Neural cell (in vitro differentiated cells): ENCODE data around the gene WASHC2A. TPM values are rescaled to one million over a fixed set of nuclear protein-coding genes. Genes with fewer than 3 reads are reported as not detected.
"Not testable (repeated sequence)": the region's sequence is repeated elsewhere in the genome, so short reads cannot be mapped to it uniquely, and the experiment has no call there.

Experiments
- H2AFZ ChIP-seq: fragments of 200-600, 300-800 bp; sonication (generic), shearing (Covaris generic); 2 replicates; pipeline ENCODE4 v1.6.0; 2014; ENCODE audit warnings: low read depth, mild to moderate bottlenecking, antibody characterized with exemption, low read length, moderate library complexity
- H3F3A ChIP-seq: fragments of 200-600 bp; shearing (Covaris generic); 2 replicates; pipeline ENCODE4 v1.6.1; 2016; ENCODE audit warnings: mild to moderate bottlenecking, moderate library complexity, mixed read lengths, antibody characterized with exemption, low read length; ENCODE audit not compliant: insufficient read depth, poor library complexity, severe bottlenecking
- H3K27ac ChIP-seq: fragments of 200-600, 300-800 bp; sonication (generic), shearing (Covaris generic); 2 replicates; pipeline ENCODE4 v1.5.1; 2014; ENCODE audit warnings: mild to moderate bottlenecking, low read length, moderate library complexity
- H3K27me3 ChIP-seq: fragments of 300-800, 200-600 bp; sonication (generic), shearing (Covaris generic); 2 replicates; pipeline ENCODE4 v1.6.0; 2014; ENCODE audit warnings: mild to moderate bottlenecking, low read depth, low read length, moderate library complexity; ENCODE audit not compliant: insufficient read depth
- H3K36me3 ChIP-seq: fragments of 300-800, 200-600 bp; sonication (generic), shearing (Covaris generic); 2 replicates; pipeline ENCODE4 v1.5.1; 2014; ENCODE audit warnings: mild to moderate bottlenecking, antibody characterized with exemption, low read length, moderate library complexity; ENCODE audit not compliant: insufficient read depth
- H3K4me2 ChIP-seq: fragments of 300-800, 200-600 bp; sonication (generic), shearing (Covaris generic); 2 replicates; pipeline ENCODE4 v1.6.0; 2014; ENCODE audit warnings: mild to moderate bottlenecking, low read length
- H3K4me3 ChIP-seq: fragments of 300-800, 200-600 bp; sonication (generic), shearing (Covaris generic); 2 replicates; pipeline ENCODE4 v1.5.1; 2014; ENCODE audit warnings: mild to moderate bottlenecking, low read length, moderate library complexity
- H3K79me2 ChIP-seq: fragments of 200-600 bp; shearing (Covaris generic); replicated peaks from 2 replicates; pipeline ENCODE4 v1.6.0; 2014; ENCODE audit warnings: mild to moderate bottlenecking, low read length, moderate library complexity; ENCODE audit not compliant: insufficient read depth
- H3K9ac ChIP-seq: fragments of 300-800, 200-600 bp; sonication (generic), shearing (Covaris generic); 2 replicates; pipeline ENCODE4 v1.6.1; 2016; ENCODE audit warnings: mild to moderate bottlenecking, low read length, mixed read lengths
- H3K9me2 ChIP-seq: fragments of 200-600 bp; shearing (Covaris generic); 2 replicates; pipeline ENCODE4 v1.6.1; 2016; ENCODE audit warnings: mild to moderate bottlenecking, low read length, mixed read lengths; ENCODE audit not compliant: insufficient read depth
- H3K9me3 ChIP-seq: fragments of 200-600, 300-800 bp; sonication (generic), shearing (Covaris generic); 2 replicates; pipeline ENCODE4 v1.6.1; 2016; ENCODE audit warnings: mild to moderate bottlenecking, mixed run types, low read length, moderate library complexity, mixed read lengths
- H4K20me1 ChIP-seq: fragments of 200-600 bp; shearing (Covaris generic); 2 replicates; pipeline ENCODE4 v1.6.1; 2016; ENCODE audit warnings: mild to moderate bottlenecking, mixed run types; ENCODE audit not compliant: insufficient read depth
- EP300 ChIP-seq: fragments of 450-650 bp; conservative IDR thresholded peaks from 2 replicates; pipeline ENCODE4 v1.6.1; 2014; ENCODE audit warnings: antibody characterized with exemption, mild to moderate bottlenecking, moderate library complexity; ENCODE audit not compliant: poor library complexity, severe bottlenecking
- EZH2 ChIP-seq: fragments of 200-600, 300-800 bp; shearing (Covaris generic), sonication (generic); IDR thresholded peaks from 2 replicates; pipeline ENCODE4 v1.6.1; 2014; ENCODE audit warnings: antibody characterized with exemption, low read length, borderline replicate concordance, mild to moderate bottlenecking; ENCODE audit not compliant: insufficient read depth, poor library complexity, severe bottlenecking
- MXI1 ChIP-seq: fragments of 450-650 bp; conservative IDR thresholded peaks from 2 replicates; pipeline ENCODE4 v1.6.1; 2014; ENCODE audit warnings: antibody characterized with exemption, mild to moderate bottlenecking; ENCODE audit not compliant: poor library complexity, severe bottlenecking
- POLR2AphosphoS5 ChIP-seq: IDR thresholded peaks from 2 replicates; pipeline ENCODE4 v1.6.1; 2012
- RAD21 ChIP-seq: fragments of 450-650 bp; conservative IDR thresholded peaks from 2 replicates; pipeline ENCODE4 v1.6.1; 2014; ENCODE audit warnings: antibody characterized with exemption, mild to moderate bottlenecking, moderate library complexity
- SMC3 ChIP-seq: fragments of 450-650 bp; conservative IDR thresholded peaks from 2 replicates; pipeline ENCODE4 v1.6.1; 2014; ENCODE audit warnings: antibody characterized with exemption, mild to moderate bottlenecking, moderate library complexity; ENCODE audit not compliant: poor library complexity
- TAF1 ChIP-seq: IDR thresholded peaks from 2 replicates; pipeline ENCODE4 v1.6.1; 2012; ENCODE audit warnings: low read depth
- polyA plus RNA-seq: library from polyadenylated mRNA; depleted of rRNA; stranded (reverse); fragments of >200 nt; gene quantifications from 2 replicates; pipeline ENCODE4 v1.2.3, GENCODE V29; 2014
- TF ChIP-seq, protein P1 (sequence below): fragments of 450-650 bp; IDR thresholded peaks from 2 replicates; pipeline ENCODE4 v1.5.1; 2014; ENCODE audit warnings: antibody characterized with exemption, mild to moderate bottlenecking, moderate library complexity; ENCODE audit not compliant: poor library complexity, severe bottlenecking
- TF ChIP-seq, protein P2 (sequence below): IDR thresholded peaks from 2 replicates; pipeline ENCODE4 v1.6.1; 2012; ENCODE audit warnings: borderline replicate concordance

WASHC2A gene
- polyA plus RNA-seq, 1 donor from 2014 or later = 18.7 TPM

DNA sequence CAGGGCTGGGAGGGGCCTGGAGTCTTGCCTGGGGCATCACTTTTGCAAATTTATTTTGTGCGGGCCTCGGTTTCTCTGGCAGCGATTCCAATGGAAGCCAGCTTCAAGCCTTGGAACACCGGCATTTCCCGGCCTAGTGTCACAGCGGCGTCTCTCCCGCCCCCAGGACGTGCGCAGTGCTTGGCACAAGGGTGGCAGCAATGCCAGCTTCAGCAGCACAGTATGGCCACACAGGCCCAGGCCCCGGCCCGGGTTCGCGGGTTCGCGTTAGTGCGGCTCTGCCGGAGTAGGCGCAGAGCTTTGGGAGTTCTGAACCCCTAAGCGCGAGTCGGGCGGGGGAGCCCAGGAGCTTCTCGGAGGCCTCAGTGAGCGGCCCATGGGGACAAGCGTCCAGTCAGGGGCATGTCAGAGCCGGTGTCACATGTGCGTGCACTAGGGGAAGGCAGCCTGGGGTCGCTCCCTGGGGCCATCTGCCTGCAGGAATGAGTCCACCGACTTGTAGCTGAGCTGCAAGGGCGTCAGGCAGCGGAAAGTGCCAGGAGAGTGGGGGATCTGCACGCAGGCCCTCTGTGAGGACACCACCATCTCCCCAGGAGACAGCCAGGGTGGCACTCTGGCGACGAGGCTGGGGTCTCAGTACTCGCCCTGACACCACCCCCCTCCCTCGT is 42.9 kb upstream of the WASHC2A start:
- H2AFZ ChIP-seq, H3K79me2 ChIP-seq, H3K4me3 ChIP-seq, H3K27me3 ChIP-seq, H3K27ac ChIP-seq, H3K9me2 ChIP-seq, H3K9ac ChIP-seq, H3K4me2 ChIP-seq, H4K20me1 ChIP-seq, H3K9me3 ChIP-seq, H3F3A ChIP-seq, H3K36me3 ChIP-seq: not testable (repeated sequence)

DNA sequence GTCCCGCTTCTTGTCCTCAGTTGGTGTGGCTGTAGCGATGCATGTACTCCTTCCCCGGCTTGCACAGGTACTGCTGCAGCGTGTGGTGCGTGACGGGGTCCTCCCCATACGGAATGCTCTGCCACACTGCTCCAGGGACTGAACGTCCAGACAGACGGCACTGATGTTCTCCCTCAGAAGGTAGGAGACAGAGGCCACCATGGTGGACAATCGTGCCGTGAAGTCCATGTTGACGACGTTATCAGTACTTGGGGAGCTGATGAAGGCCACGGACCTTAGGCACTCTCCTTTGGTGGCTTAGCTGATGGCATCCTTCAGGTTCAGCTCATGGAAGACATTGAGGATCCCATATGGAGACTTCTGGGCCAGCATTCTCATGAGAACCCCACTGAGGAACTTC is 42.1 kb upstream of the WASHC2A start:
- Histone ChIP-seq H3K9ac (no peak overlapping the region), H2AFZ (no peak overlapping the region), H3K36me3 (no peaks in the 10 kb centered on the region), H3K9me3 (no peaks in the 10 kb centered on the region), H3K27me3 (no peaks in the 10 kb centered on the region), H3K4me2 (no peak overlapping the region), H3F3A (no peaks in the 10 kb centered on the region), H3K9me2 (no peaks in the 10 kb centered on the region), H3K4me3 (no peak overlapping the region), H3K79me2 (no peaks in the 10 kb centered on the region), H3K27ac (no peak overlapping the region), H4K20me1 (no peaks in the 10 kb centered on the region)
- TF ChIP-seq EP300 (no peak), EZH2 (no peak), TAF1 (no peak), MXI1 (no peak), RAD21 (no peak)
- TF ChIP-seq, protein P1, sequence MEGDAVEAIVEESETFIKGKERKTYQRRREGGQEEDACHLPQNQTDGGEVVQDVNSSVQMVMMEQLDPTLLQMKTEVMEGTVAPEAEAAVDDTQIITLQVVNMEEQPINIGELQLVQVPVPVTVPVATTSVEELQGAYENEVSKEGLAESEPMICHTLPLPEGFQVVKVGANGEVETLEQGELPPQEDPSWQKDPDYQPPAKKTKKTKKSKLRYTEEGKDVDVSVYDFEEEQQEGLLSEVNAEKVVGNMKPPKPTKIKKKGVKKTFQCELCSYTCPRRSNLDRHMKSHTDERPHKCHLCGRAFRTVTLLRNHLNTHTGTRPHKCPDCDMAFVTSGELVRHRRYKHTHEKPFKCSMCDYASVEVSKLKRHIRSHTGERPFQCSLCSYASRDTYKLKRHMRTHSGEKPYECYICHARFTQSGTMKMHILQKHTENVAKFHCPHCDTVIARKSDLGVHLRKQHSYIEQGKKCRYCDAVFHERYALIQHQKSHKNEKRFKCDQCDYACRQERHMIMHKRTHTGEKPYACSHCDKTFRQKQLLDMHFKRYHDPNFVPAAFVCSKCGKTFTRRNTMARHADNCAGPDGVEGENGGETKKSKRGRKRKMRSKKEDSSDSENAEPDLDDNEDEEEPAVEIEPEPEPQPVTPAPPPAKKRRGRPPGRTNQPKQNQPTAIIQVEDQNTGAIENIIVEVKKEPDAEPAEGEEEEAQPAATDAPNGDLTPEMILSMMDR = no peak

DNA sequence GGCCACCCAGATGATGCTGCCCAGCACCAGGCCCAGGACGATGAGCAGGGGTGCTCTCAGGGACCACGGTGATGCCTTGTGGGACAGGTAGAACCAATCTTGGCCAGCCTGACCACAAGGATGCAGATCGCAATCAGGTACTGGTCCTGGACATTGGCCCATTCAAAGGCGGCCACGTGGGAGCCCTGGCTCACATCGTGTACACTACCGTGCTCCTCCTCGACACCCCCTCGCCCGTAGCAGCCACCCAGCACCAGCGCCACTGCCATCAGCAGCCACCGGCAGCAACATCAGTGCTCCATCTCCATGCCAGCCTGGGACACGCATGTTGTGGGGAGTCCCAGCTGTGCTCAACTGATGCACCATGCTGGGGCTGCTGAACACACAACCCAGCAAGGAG is 40.6 kb upstream of the WASHC2A start:
- no peak overlapping the region for H3K27ac ChIP-seq
- H3K36me3 ChIP-seq = no peaks in the 10 kb centered on the region
- H2AFZ ChIP-seq = no peak overlapping the region
- H3K9me3 ChIP-seq = no peaks in the 10 kb centered on the region
- H3K9me2 ChIP-seq = no peaks in the 10 kb centered on the region
- H3K9ac ChIP-seq = no peak overlapping the region
- no peaks in the 10 kb centered on the region for H3K79me2 ChIP-seq
- no peak overlapping the region for H3K4me3 ChIP-seq
- no peaks in the 10 kb centered on the region for H3K27me3 ChIP-seq
- H3K4me2 ChIP-seq = no peak overlapping the region
- TF ChIP-seq EP300 = no peak
- TF ChIP-seq, protein P1 = no peak
- TF ChIP-seq, protein P2, sequence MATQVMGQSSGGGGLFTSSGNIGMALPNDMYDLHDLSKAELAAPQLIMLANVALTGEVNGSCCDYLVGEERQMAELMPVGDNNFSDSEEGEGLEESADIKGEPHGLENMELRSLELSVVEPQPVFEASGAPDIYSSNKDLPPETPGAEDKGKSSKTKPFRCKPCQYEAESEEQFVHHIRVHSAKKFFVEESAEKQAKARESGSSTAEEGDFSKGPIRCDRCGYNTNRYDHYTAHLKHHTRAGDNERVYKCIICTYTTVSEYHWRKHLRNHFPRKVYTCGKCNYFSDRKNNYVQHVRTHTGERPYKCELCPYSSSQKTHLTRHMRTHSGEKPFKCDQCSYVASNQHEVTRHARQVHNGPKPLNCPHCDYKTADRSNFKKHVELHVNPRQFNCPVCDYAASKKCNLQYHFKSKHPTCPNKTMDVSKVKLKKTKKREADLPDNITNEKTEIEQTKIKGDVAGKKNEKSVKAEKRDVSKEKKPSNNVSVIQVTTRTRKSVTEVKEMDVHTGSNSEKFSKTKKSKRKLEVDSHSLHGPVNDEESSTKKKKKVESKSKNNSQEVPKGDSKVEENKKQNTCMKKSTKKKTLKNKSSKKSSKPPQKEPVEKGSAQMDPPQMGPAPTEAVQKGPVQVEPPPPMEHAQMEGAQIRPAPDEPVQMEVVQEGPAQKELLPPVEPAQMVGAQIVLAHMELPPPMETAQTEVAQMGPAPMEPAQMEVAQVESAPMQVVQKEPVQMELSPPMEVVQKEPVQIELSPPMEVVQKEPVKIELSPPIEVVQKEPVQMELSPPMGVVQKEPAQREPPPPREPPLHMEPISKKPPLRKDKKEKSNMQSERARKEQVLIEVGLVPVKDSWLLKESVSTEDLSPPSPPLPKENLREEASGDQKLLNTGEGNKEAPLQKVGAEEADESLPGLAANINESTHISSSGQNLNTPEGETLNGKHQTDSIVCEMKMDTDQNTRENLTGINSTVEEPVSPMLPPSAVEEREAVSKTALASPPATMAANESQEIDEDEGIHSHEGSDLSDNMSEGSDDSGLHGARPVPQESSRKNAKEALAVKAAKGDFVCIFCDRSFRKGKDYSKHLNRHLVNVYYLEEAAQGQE = no peak
- no peak for TF ChIP-seq EZH2
- TF ChIP-seq POLR2AphosphoS5 = no peak
- no peak for TF ChIP-seq MXI1
- no peak for TF ChIP-seq RAD21
- TF ChIP-seq SMC3 = no peak
- no peak for TF ChIP-seq TAF1
- no peaks in the 10 kb centered on the region for H3F3A ChIP-seq
- H4K20me1 ChIP-seq = no peaks in the 10 kb centered on the region
